A549 (cell line): ENCODE measurements around the gene MYDGF. TPM values are rescaled to one million over a fixed set of nuclear protein-coding genes. Genes with fewer than 3 reads are reported as not detected.

ENCODE experiments used
- ATAC-seq, 2 experiments: fragments of 200-7000 bp in 1 of 2; fragments of >200 bp in 1 of 2; cut with Nextera tagmentation in 1 of 2; cut with Tn5 transposase in 1 of 2; 3 replicates each; pipeline versions ENCODE4 v1.8.0 to v1.9.1; 2018 to 2020; ENCODE audit warnings: mild to moderate bottlenecking in 1 of 2, moderate library complexity in 1 of 2
- CTCF ChIA-PET: fragments of 300-600 bp; sonication (Branson Sonifier 250); formaldehyde crosslinking; extraction: SDS; loops from one replicate; lab custom pipeline; 2021; ENCODE audit warnings: antibody characterized with exemption, inconsistent platforms; lab: Yijun Ruan, JAX
- POLR2A ChIA-PET: fragments of 350-600 bp; formaldehyde crosslinking; extraction: SDS; loops from one replicate; lab custom pipeline; 2021; ENCODE audit warnings: antibody characterized with exemption, inconsistent platforms; lab: Yijun Ruan, JAX
- DNase-seq, 2 experiments: peaks; one replicate each; pipeline versions ENCODE4 v3.0.0 to v3.0.0-alpha.2; 2011 to 2016; ENCODE audit warnings: low read depth in 1 of 2, low spot score in 1 of 2
- FAIRE-seq: peaks from 2 replicates; lab custom pipeline; 2011; peaks lifted over from hg19 to GRCh38; lab: Jason Lieb, UNC
- H3K27ac ChIP-seq, 2 experiments: fragments of >200 bp; sonication (Bioruptor Twin); formaldehyde crosslinking; 3 replicates each; pipeline ENCODE4 v1.5.1; 2016 to 2017
- H3K4me1 ChIP-seq: fragments of >200 bp; sonication (Bioruptor Twin); formaldehyde crosslinking; 3 replicates; pipeline ENCODE4 v1.6.1; 2016
- H3K4me2 ChIP-seq: fragments of >200 bp; sonication (Bioruptor Twin); formaldehyde crosslinking; 3 replicates; pipeline ENCODE4 v1.6.1; 2016
- H3K4me3 ChIP-seq: fragments of >200 bp; sonication (Bioruptor Twin); formaldehyde crosslinking; 3 replicates; pipeline ENCODE4 v1.5.1; 2016
- H3K9me3 ChIP-seq: fragments of >200 bp; sonication (Bioruptor Twin); formaldehyde crosslinking; 3 replicates; pipeline ENCODE4 v1.6.1; 2016
- CBX8 ChIP-seq: fragments of 200-600 bp; sonication (generic); IDR thresholded peaks from 2 replicates; pipeline ENCODE4 v1.6.1; 2016
- EHF ChIP-seq: fragments of 250-450 bp; sonication (Bioruptor Pico); IDR thresholded peaks from 2 replicates; pipeline ENCODE4 v1.5.0; 2020; ENCODE audit warnings: mild to moderate bottlenecking
- EP300 ChIP-seq, 2 experiments: fragments of >200 bp; sonication (Bioruptor Twin); formaldehyde crosslinking; IDR thresholded peaks; 2 replicates in 1 of 2; 3 replicates in 1 of 2; pipeline ENCODE4 v1.6.1; 2016 to 2017
- HDAC2 ChIP-seq: fragments of 200-600 bp; sonication (generic); IDR thresholded peaks from 2 replicates; pipeline ENCODE4 v1.6.1; 2016
- HEYL ChIP-seq: fragments of 250-450 bp; sonication (Bioruptor Pico); IDR thresholded peaks from 2 replicates; pipeline ENCODE4 v1.8.0; 2021; ENCODE audit warnings: mild to moderate bottlenecking, moderate library complexity
- HOXA7 ChIP-seq: fragments of 250-450 bp; sonication (Bioruptor Pico); IDR thresholded peaks from 2 replicates; pipeline ENCODE4 v1.5.0; 2020; ENCODE audit warnings: mild to moderate bottlenecking, moderate library complexity
- JUN ChIP-seq, 2 experiments: fragments of >200 bp; sonication (Bioruptor Twin); formaldehyde crosslinking; IDR thresholded peaks; 2 replicates in 1 of 2; 3 replicates in 1 of 2; pipeline ENCODE4 v1.6.1; 2016 to 2017
- JUNB ChIP-seq: fragments of >200 bp; sonication (Bioruptor Twin); formaldehyde crosslinking; IDR thresholded peaks from 2 replicates; pipeline ENCODE4 v1.6.1; 2016
- KDM5A ChIP-seq: fragments of 200-600 bp; sonication (generic); IDR thresholded peaks from 2 replicates; pipeline ENCODE4 v1.6.1; 2016; ENCODE audit warnings: antibody characterized with exemption, mild to moderate bottlenecking
- MAFK ChIP-seq: fragments of 450-650 bp; IDR thresholded peaks from 2 replicates; pipeline ENCODE4 v1.6.1; 2014; ENCODE audit not compliant: partially characterized antibody
- MAZ ChIP-seq: fragments of 150-350 bp; IDR thresholded peaks from 2 replicates; pipeline ENCODE4 v1.6.1; 2014; ENCODE audit warnings: antibody characterized with exemption, low read depth, low read length, borderline replicate concordance
- NPAS2 ChIP-seq: fragments of 250-450 bp; sonication (Bioruptor Pico); IDR thresholded peaks from 2 replicates; pipeline ENCODE4 v1.8.0; 2022; ENCODE audit warnings: mild to moderate bottlenecking, moderate library complexity, borderline replicate concordance
- ZFP36 ChIP-seq: fragments of 450-650 bp; IDR thresholded peaks from 2 replicates; pipeline ENCODE4 v1.6.1; 2014; ENCODE audit warnings: borderline replicate concordance; ENCODE audit not compliant: partially characterized antibody
- ZSCAN20 ChIP-seq: fragments of 250-450 bp; sonication (Bioruptor Pico); IDR thresholded peaks from 2 replicates; pipeline ENCODE4 v1.8.0; 2022; ENCODE audit warnings: mild to moderate bottlenecking, moderate library complexity
- WGBS: methylation state at CpG from one replicate; pipeline ENCODE4 v1.1.6; 2017; ENCODE audit errors: missing lambda C conversion rate; 5-methylcytosine and 5-hydroxymethylcytosine counted together
- polyA plus RNA-seq, 4 experiments: library from polyadenylated mRNA; depleted of rRNA in 3 of 4; stranded (reverse); fragments of >200 nt; fragmentation: RNase III in 1 of 4; extraction: RNeasy Plus Mini Kit Qiagen cat#74134 plus additional on column Dnase treatment in 1 of 4; gene quantifications; 2 replicates in 3 of 4; 3 replicates in 1 of 4; pipeline ENCODE4 v1.2.3, GENCODE V29; 2011 to 2017
- TF ChIP-seq, protein P1 (sequence below): fragments of 200-600 bp; sonication (generic); IDR thresholded peaks from 2 replicates; pipeline ENCODE4 v1.6.1; 2016; ENCODE audit warnings: antibody characterized with exemption, mild to moderate bottlenecking, moderate library complexity
- TF ChIP-seq, protein P2 (sequence below): IDR thresholded peaks from 2 replicates; pipeline ENCODE4 v1.6.1; 2012
- TF ChIP-seq, protein P3 (sequence below): fragments of >200 bp; sonication (Bioruptor Twin); formaldehyde crosslinking; IDR thresholded peaks from 3 replicates; pipeline ENCODE4 v1.6.1; 2016

The MYDGF gene
- polyA plus RNA-seq, 2 of the 4 experiments (the other 2 are of a cell fraction): 62.1 to 107 TPM

DNA sequence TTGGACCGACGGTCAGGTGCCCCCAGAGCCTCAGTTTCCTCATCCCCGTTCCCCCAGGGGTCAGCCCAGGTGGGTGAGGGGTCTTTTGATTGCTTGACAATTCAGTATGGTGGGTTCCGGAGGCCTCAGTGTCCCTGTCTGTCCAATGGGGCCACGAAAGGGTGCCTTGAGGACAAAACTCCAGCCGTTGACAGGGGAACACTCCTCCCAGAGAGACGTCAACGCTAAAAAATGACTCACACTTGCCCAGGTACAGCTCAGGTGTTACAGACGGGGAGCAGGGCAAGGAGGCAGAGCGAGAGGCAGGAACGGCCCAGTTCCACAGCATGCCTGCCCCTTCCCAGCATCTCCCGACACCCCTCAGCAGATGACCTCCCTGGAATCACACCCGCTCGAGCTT, 29.0 kb downstream of the MYDGF start:
- Histone ChIP-seq H3K27ac (no peak overlapping the region; a peak in 1 of 6 replicates), H3K4me1 (peaks cover 11% of the 10 kb centered on the region; the same call in 2 of the 3 replicates), H3K9me3 (no peaks in the 10 kb centered on the region), H3K4me2 (no peak overlapping the region), H3K4me3 (no peak overlapping the region)
- ChIA-PET POLR2A (no interaction called here), CTCF (no interaction called here)
- ATAC-seq (no peak), FAIRE-seq (no peak), DNase-seq (no peak)
- TF ChIP-seq, protein P1, sequence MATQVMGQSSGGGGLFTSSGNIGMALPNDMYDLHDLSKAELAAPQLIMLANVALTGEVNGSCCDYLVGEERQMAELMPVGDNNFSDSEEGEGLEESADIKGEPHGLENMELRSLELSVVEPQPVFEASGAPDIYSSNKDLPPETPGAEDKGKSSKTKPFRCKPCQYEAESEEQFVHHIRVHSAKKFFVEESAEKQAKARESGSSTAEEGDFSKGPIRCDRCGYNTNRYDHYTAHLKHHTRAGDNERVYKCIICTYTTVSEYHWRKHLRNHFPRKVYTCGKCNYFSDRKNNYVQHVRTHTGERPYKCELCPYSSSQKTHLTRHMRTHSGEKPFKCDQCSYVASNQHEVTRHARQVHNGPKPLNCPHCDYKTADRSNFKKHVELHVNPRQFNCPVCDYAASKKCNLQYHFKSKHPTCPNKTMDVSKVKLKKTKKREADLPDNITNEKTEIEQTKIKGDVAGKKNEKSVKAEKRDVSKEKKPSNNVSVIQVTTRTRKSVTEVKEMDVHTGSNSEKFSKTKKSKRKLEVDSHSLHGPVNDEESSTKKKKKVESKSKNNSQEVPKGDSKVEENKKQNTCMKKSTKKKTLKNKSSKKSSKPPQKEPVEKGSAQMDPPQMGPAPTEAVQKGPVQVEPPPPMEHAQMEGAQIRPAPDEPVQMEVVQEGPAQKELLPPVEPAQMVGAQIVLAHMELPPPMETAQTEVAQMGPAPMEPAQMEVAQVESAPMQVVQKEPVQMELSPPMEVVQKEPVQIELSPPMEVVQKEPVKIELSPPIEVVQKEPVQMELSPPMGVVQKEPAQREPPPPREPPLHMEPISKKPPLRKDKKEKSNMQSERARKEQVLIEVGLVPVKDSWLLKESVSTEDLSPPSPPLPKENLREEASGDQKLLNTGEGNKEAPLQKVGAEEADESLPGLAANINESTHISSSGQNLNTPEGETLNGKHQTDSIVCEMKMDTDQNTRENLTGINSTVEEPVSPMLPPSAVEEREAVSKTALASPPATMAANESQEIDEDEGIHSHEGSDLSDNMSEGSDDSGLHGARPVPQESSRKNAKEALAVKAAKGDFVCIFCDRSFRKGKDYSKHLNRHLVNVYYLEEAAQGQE: no peak
- TF ChIP-seq MAZ: no peak
- TF ChIP-seq, all 56 proteins: peak for 0
- 79% methylated on average over 10 of the region's 14 CpGs for WGBS

DNA sequence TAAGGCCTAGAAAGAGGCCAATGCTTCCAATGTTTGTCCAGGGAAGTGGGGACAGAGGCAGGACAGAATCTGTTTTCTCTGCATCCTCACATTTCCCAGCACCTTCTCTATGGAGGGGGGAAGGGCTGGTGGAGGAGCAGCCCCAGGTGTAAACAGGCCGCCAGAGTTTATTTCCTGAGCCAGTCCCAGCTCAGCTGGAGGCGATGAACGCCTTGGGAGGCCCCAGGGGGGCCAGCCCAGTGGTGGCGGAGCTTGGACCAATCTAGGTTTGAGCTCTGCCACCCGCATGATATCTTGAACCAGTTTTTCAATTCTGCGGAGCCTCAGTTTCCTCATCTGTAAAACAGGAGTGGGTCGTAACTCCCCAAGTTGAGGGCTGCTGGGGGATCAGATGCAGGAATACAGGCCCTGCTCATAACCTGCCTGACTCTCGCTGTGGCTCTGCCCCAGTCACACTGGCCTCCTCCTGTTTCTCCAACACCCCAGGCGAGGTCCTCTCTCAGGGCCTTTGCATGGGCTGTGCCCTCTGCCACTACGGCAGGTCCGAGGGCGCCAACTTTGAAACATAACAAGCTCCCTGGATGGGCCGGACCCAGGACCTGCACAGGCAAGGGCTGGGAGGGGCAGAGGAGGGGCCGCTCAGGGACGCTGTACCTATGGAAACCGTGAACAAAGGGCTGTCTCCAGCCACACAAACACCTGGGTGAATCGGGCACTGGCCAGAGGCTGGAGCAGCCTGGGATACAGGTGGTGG, 29.7 kb downstream of the MYDGF start:
- H3K4me3 ChIP-seq: peak overlapping the region; percentile 66
- ChIA-PET CTCF (interaction anchor here (0.7 to 1.3 kb wide), 3 partner anchors 65 to 85 kb away, joined by 3 read pairs; no protein-coding TSS in a partner anchor), POLR2A (no interaction called here)
- ATAC-seq (no peak), DNase-seq (no peak), FAIRE-seq (no peak)
- no peak for TF ChIP-seq HEYL
- TF ChIP-seq NPAS2 (CRISPR knock-in tag): no peak
- TF ChIP-seq, protein P2, sequence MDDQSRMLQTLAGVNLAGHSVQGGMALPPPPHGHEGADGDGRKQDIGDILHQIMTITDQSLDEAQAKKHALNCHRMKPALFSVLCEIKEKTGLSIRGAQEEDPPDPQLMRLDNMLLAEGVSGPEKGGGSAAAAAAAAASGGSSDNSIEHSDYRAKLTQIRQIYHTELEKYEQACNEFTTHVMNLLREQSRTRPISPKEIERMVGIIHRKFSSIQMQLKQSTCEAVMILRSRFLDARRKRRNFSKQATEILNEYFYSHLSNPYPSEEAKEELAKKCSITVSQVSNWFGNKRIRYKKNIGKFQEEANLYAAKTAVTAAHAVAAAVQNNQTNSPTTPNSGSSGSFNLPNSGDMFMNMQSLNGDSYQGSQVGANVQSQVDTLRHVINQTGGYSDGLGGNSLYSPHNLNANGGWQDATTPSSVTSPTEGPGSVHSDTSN: no peak
- TF ChIP-seq HOXA7 (CRISPR knock-in tag): no peak
- TF ChIP-seq, protein P3, sequence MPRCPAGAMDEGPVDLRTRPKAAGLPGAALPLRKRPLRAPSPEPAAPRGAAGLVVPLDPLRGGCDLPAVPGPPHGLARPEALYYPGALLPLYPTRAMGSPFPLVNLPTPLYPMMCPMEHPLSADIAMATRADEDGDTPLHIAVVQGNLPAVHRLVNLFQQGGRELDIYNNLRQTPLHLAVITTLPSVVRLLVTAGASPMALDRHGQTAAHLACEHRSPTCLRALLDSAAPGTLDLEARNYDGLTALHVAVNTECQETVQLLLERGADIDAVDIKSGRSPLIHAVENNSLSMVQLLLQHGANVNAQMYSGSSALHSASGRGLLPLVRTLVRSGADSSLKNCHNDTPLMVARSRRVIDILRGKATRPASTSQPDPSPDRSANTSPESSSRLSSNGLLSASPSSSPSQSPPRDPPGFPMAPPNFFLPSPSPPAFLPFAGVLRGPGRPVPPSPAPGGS: no peak
- no peak for TF ChIP-seq KDM5A
- TF ChIP-seq HDAC2: no peak
- TF ChIP-seq EHF (CRISPR knock-in tag): no peak
- no peak for TF ChIP-seq JUN (IDR thresholded peaks at IDR 0.05)
- no peak for TF ChIP-seq CBX8
- no peak for TF ChIP-seq MAFK
- no peak for TF ChIP-seq JUNB
- TF ChIP-seq ZFP36: no peak
- TF ChIP-seq EP300 (IDR thresholded peaks at IDR 0.05): no peak
- no peak for TF ChIP-seq ZSCAN20
- no peaks in the 10 kb centered on the region for H3K9me3 ChIP-seq
- H3K4me2 ChIP-seq: peak overlapping the region; percentile 72
- peaks cover 17% of the 10 kb centered on the region; the same call in 2 of the 3 replicates for H3K4me1 ChIP-seq
- 78% methylated on average over 12 of the region's 17 CpGs for WGBS
- peak overlapping the region in 1 of 2 experiments; percentile 89; a peak in 4 of 6 replicates for H3K27ac ChIP-seq
